ENCODE measurements around the gene TMEM132D.

TMEM132D gene

DNA sequence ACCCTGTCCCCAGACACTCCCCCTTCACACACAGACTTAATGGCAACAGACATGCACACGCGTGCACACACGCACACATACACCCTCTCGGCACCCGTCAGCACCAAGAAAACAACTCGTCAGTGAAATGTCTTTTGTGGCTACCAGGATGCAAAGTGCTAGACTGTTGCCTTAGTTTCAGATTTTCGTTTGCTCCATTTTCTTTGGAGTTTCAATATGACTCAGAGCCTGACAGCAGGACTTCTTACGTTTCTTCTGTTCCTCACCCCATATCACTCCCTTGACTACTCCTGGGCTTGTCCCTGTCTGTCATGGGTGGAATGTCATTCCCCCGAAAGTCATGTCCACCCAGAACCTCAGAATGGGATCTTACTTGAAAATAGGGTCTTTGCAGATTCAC, 867.7 kb downstream of the TMEM132D start:
- TF ChIP-seq, protein P1, sequence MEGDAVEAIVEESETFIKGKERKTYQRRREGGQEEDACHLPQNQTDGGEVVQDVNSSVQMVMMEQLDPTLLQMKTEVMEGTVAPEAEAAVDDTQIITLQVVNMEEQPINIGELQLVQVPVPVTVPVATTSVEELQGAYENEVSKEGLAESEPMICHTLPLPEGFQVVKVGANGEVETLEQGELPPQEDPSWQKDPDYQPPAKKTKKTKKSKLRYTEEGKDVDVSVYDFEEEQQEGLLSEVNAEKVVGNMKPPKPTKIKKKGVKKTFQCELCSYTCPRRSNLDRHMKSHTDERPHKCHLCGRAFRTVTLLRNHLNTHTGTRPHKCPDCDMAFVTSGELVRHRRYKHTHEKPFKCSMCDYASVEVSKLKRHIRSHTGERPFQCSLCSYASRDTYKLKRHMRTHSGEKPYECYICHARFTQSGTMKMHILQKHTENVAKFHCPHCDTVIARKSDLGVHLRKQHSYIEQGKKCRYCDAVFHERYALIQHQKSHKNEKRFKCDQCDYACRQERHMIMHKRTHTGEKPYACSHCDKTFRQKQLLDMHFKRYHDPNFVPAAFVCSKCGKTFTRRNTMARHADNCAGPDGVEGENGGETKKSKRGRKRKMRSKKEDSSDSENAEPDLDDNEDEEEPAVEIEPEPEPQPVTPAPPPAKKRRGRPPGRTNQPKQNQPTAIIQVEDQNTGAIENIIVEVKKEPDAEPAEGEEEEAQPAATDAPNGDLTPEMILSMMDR (IDR thresholded peaks at IDR 0.05; ENCODE audit: insufficient read depth, low read length, poor library complexity, severe bottlenecking) = no peak
- Histone ChIP-seq H3K36me3 (ENCODE audit: control insufficient read depth, insufficient read depth, low read length) (no peaks in the 10 kb centered on the region), H3K27me3 (replicated peaks; ENCODE audit: control insufficient read depth, insufficient read depth, low read length) (no peaks in the 10 kb centered on the region), H3K4me3 (replicated peaks; ENCODE audit: low read depth, low read length) (no peak overlapping the region)
- DNase-seq (ENCODE audit: extremely low read depth, insufficient read length) = no peak

DNA sequence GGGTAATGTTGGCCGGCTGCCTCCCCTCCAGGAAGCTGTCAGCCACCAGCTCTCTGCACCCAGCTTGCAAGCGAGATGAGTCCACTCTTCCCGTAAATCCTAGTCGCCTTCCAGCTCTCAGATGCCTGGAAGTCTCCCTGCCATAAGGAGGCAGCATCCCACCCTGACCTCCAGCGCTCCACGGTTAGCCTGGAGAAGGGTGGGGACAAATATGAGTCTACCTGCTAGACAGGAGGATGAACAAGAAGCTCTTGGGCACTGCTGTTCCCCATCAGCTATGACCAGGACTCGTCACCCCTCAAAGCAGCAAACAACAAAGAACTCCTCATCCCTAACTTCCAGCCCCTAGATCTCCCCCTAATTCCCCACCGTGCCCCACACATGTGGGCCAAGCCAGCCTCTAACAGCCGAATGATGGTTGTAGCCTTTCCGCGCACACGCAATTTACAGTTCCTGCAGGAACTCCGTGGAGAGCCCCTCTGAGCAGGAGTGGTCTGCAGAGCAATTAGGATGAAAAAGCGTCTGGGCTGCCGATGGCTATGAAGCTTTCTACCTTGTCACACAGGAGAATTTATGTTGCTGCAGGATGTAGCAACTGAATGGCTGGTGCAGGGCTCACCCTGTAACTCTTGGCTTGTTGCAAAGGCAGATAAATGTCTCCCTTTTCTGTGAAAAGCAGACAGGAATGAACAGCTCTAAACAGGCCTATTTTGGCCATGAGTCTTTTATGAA, 869.1 kb downstream of the TMEM132D start:
- no peaks in the 10 kb centered on the region for H3K27me3 ChIP-seq (replicated peaks; ENCODE audit: control insufficient read depth, insufficient read depth, low read length)
- no peak for DNase-seq (ENCODE audit: extremely low read depth, insufficient read length)
- H3K36me3 ChIP-seq (ENCODE audit: control insufficient read depth, insufficient read depth, low read length) = no peaks in the 10 kb centered on the region
- no peak overlapping the region for H3K4me3 ChIP-seq (replicated peaks; ENCODE audit: low read depth, low read length)
- TF ChIP-seq, protein P1 (IDR thresholded peaks at IDR 0.05; ENCODE audit: insufficient read depth, low read length, poor library complexity, severe bottlenecking) = no peak

DNA sequence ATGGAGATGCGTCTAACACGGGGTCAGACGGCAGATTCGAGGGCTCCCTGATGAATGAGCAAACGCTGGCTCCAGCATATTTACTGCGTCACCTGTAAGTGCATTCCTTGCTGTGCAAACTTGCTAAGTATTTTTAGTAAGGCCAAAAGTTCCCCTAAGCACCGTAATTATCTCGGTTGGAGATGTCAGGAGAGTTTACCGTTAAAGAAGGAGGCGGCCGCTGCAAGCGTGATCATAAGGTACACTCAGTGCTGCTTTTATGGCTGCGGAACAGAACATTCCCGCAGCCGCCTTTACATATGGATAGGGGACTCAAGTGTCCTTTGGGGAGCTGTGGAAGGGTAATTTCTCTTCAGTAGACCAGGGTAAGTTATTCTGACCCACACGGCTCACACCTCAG, 875.0 kb downstream of the TMEM132D start:
- Histone ChIP-seq H3K4me3 (replicated peaks; ENCODE audit: low read depth, low read length) (no peak overlapping the region), H3K27me3 (replicated peaks; ENCODE audit: control insufficient read depth, insufficient read depth, low read length) (no peaks in the 10 kb centered on the region), H3K36me3 (ENCODE audit: control insufficient read depth, insufficient read depth, low read length) (no peaks in the 10 kb centered on the region)
- DNase-seq (ENCODE audit: extremely low read depth, insufficient read length) = no peak
- TF ChIP-seq, protein P1 (IDR thresholded peaks at IDR 0.05; ENCODE audit: insufficient read depth, low read length, poor library complexity, severe bottlenecking) = no peak

DNA sequence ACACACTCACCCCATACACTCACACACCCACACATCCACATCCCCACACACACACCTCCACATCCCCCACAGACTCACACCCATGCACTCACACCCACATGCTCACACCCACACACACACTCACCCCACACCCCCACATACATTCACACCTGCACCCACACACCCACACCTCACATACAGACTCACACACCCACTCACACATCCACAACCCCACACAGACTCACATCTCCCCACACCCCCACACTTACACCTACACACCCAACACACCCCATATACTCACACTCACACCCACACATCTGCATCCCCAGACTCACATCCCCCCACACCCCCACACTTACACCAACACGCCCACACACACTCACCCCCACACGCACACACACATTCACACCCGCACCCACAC, 878.8 kb downstream of the TMEM132D start:
- no peak for DNase-seq (ENCODE audit: extremely low read depth, insufficient read length)
- TF ChIP-seq, protein P1 (IDR thresholded peaks at IDR 0.05; ENCODE audit: insufficient read depth, low read length, poor library complexity, severe bottlenecking) = no peak
- no peak overlapping the region for H3K4me3 ChIP-seq (replicated peaks; ENCODE audit: low read depth, low read length)
- no peaks in the 10 kb centered on the region for H3K36me3 ChIP-seq (ENCODE audit: control insufficient read depth, insufficient read depth, low read length)
- no peaks in the 10 kb centered on the region for H3K27me3 ChIP-seq (replicated peaks; ENCODE audit: control insufficient read depth, insufficient read depth, low read length)

All from GM06990 (cell line).